Limb (tissue), 2 donors: ENCODE measurements around the gene DERA.
"Not testable (repeated sequence)": the region's sequence is repeated elsewhere in the genome, so short reads cannot be mapped to it uniquely, and the experiment has no call there.

Experiments
- DNase-seq, 2 donors: peaks; one replicate each; pipeline ENCODE4 v3.0.0-alpha.2; 2016; ENCODE audit errors: extremely low spot score in 2 of 2

Gene DERA

DNA sequence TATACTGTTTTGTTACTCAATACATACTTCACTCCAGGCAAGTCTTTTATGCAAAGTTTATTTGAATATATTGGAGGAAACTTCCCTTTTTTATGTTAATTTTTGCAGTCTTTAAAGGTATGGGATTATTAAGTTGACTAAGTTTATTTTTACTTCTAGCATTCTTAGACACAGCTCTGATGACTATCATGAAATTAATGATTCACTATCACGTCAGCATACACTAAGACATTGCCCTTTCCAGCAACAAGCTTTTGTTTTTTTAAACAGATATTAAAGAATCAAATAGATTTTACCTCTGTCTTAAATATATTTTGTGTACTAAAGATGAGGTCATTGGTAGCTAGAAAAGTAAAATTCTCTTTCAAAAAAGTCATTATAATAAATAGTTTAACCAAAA lies 52.1 kb downstream of the DERA start:
- DNase-seq = no peak

DNA sequence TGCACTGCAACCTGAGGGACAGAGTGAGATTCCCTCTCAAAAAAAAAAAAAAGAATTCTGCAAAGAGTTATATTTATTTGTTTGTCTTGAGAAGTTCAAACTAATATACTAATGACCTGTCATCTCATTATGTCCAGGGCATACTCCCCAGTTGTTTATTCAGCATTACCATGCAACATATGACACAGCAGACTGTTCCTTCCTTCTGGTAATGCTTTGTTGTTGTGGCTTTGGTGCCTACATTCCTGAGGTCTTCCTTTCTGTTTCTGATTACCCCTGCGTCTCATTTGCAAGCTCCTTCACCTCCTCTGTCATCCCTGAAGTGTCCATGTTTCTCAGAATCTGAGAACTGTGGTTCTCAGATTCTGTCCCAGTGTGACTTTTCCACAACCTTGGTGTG lies 55.3 kb downstream of the DERA start:
- no peak for DNase-seq

DNA sequence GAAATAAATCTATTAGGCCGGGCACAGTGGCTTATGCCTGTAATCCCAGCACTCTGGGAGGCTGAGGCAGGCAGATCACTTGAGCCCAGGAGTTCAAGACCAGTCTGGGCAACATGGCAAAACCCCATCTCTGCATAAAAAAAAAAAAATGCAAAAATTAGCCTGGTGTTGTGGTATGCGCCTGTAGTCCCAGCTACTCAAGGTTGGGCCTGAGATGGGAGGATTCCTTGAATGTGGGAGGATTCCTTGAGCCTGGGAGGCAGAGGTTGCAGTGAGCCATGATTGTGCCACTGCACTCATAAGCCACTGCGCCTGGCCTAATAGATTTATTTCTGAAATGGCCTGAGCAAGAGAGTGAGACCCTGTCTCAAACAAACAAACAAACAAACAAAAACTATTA lies 55.9 kb downstream of the DERA start:
- not testable (repeated sequence) for DNase-seq

DNA sequence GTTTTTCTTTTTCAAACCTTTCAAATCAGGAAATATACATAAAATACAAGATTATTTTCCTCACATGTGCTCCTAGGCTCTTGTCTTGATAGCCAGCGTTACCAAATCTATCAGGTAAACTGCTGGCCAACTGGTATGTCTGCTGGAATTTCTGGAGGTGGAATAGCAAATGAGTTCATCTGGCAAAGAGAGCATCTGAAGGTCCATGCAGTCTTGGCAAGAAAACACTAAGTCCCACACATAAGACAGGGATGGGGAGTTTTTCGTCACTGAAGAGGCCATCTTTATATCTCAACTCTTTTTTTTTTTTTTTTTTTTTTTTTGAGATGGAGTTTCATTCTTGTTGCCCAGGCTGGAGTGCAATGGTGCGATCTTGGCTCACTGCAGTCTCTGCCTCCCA lies 60.1 kb downstream of the DERA start:
- no peak for DNase-seq

DNA sequence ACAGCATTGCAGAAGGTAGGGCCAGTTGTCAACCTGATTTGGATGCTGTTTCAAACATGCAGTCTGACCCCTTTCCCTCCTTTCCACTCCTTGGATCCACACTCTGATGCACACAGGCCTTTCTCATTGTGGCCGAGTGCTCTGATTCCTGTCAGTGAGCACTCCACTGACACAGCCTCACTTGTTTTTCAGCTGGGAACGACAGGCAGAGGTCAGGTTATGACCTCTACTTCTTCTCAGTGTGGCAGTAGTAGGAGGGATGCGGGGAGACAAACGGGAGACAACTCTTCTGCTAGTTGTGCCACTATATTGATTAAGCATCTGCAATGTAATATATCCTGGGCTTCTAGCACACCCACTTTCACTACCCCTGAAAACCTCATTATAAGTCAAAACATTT lies 61.8 kb downstream of the DERA start:
- no peak for DNase-seq

DNA sequence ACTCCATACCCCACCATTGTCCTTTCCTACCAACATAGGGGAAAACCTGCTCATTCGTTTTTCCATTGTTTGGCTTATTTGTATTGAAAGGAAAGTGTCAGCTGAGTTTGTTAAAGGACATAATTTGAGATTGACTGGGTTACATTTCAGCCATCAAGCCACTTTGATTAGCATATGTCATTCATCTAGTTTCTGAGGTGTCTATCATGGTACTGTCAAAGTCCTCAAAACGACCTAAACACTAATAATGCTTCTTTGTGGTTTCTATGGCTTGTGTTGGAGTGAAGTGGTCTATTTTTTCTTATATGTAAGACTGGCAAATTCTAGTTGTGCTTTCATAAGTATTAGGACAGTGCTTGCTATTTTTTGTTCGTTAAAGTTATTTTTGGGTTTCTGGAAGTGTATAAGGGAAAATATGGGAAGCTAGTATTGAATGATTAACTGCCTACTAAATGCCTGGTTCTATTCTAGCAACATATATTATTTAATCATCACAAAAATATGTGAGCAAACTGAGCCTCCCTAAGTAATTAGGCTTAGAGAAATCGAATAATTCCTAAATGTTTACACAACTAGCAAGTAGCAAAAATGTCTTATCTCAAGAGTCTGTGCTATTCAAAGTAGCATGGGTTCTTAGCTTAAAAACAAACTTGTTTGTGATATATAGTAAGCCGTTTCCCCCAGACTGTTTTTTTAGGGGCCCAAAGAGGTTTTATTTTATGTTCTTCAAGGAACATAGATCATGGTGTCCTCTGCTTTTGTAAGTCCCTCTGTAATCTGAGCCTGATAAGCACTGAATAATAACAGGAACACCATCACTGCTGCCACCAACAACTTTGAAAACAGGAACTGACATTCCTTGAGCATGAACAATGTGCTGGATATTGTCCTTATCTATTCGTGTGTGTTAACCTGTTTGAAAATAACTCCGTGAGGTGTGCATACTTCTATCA lies 67.1 kb downstream of the DERA start:
- no peak for DNase-seq

DNA sequence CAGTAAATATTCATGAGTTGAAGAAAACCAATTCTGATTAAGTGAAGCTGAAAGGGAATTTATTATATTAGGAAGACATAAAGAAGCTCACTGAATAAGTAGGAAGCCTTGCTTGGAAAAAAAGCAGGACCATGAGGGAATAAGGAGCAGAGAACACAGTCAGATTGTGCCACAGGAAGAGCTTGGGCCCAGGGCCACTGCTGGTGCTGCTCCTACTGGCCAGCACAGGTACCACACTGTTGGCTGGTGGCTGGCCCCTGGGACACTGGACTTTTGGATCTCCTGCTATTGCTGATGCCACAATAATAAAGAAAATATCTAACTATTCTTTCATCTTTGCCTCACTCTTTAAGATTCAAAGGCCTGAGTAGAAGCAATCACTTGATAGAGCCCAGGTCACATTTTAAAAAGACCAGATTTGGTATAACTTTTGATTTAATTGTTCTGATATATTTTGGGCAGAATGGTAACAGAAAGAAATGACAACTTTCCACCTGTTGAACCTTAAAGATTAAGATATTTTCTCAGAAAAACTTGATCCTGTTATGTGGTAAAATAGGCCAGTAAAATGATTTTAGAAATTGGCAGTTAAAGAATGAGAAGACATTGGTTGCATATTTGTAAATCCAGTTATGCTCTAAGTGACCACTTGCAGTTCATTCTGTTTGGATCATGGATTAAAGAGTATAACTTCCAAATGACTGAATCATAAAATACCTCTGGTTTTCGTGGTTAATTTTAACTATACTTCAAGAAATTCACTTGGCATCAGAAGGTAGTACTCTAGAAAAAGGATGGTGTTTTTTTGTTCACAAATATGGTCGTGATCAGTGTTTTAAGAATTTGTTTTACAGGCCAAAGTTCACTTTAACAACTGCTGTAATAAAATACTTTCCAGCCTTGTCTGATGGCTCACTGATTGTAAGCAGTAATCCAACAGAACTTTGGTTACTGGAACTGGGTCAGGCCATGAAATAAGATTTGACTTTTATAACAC lies 68.3 kb downstream of the DERA start:
- DNase-seq = no peak

DNA sequence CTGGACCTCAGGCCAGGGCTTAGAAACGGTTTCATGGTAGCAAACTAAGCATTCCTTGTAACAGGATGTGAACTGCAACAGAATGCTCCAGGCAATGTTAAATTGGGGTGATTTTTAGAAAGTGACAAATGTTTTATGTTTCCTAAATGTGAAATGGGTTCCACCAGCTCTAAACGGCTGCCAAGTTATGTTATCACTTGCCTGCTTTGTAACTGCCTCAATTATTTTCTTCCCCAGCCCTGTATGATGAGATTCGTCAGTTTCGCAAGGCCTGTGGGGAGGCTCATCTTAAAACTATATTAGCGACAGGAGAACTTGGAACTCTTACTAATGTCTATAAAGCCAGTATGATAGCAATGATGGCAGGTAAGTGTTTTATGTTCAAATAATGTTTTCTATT lies 70.9 kb downstream of the DERA start:
- no peak for DNase-seq

DNA sequence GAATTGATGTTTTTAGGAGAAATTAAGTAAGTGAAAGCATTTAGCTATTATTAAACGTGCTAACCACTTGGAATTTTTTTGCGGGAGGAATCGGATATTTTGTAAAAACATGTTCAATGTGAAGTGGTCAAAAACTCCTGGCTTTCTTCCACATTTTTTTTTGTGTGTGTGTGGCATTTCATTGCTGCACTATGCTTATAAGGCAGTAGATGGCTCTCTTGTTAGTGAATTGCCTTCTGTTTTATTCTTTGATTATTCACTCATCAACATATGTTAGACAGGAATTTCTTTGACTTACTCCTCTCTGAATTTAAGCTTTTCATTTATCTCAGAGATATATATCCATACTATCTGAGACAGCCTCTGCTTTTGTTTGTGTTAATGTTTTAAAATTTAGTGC lies 71.3 kb downstream of the DERA start:
- DNase-seq = peak in 1 of 2 donors; percentile 42

DNA sequence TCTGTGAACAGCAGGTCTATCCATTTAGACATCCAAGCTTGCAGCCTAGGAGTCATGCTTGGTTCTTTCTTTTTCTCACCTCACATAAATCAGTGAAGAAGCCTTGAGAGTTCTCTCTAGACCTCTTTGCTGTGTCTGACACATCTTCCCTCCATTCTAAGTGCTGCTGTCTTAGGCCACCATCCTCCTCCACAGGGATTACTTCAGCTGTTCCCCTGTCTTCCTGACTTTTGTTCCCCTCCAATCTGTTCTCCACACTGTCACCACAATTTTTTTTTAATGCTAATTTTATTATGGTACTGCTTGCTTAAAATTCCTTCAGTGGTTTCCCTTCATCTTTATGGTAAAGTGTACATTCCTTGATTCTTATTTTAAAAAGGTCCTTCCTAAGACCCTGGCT lies 71.8 kb downstream of the DERA start:
- no peak for DNase-seq

DNA sequence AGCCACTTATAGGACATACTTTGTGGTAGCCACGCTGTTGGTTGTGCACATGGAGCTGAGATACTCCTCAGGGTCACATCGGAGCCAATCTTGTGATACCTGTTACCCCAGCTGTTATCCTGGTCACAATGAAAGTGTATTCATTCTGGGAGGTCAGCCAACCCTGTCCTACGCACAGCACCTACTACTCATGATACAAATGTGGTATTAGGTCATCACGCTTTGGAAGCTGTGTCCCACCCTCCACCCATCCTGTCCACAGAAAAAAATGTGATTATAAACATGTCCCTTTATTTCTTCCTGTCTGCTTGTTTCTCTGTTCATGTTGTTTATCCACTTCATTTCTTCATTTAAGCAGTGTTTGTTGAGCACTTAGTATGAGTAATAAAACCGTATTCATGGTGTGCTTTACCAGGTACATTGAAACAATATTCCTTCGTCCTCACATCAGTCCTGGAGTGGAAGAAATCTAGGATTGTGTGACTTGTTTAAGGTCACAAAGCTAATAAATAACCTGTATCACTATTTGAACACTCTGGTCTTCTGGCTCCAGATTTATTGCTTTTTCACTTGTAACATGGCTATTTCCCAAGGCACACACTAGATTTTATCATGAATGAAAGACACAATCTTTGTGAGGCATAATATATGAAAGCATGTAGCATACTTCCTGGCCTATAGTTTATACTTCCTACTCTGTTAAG lies 73.1 kb downstream of the DERA start:
- no peak for DNase-seq

DNA sequence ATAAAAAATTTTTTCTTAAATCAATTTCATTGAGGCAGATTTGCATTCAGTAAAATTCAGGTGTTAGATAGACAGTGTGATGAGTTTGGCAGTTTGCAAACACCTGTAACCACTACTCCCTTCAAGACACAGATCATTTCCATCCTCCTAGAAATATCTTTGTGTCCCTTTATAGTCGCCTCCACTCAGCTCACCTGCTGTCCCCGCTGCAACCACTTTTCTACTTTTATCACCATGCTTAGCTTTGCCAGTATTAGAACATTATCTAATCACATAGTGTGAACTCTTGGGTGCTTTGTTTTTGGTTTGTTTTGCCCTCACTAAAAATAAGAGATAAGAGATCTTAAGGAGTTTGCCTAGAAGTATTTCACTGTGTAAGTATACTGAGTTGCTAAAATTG lies 73.8 kb downstream of the DERA start:
- no peak for DNase-seq

DNA sequence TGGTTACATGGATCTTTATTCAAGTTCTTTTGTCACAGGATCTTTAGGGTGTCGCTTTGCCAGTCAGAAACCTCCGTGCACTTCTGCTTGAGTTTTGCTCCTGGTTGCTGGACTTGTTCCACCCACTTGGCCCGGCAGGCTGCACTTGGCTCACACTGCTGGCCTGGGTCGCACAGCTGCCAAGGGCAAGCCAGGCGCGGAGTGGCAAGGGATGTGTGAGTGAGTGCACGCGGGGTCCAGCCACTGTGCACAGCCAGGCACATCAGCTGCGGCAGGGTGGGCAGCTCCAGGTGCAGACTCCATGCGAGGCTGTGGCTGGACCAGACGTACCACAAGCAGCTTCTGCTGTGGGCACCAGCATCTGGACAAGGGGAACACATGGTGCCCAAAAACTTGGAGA lies 76.6 kb downstream of the DERA start:
- no peak for DNase-seq

DNA sequence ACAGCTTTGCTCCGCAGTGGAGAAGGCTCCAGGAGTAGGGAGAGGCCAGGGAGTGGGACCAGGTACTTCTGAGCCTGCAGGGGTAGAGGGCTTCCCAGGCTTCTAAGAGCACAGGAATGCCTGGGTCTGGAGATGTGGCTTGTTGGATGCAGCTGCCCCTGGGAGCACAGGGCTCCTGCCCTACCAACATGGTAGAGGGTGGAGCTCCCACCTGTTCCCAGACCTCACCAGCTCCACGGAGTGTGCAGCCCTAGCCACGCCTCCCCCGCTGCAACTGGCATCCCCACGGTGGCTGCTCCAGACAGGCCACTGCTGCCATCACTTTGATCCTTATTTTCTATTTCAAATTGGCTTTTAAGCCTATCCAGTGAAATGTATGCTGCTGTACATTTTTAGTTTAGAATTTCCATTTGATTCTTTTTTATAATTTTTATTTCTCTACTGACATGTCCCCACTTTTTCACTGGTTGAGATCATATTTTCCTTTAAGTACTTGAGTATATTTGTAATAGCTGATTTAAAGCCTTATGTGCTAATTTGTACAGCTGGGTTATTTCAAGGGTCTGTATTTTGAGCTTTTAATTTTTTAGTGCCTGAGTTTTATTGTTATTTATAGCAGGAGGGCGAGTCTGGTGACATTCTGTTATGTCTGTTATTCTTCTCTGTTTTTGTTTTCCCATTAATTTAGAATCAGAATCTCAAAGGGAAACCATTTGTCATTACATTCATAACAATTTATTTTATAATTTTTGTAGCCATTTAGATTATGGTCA lies 78.0 kb downstream of the DERA start:
- DNase-seq = no peak

DNA sequence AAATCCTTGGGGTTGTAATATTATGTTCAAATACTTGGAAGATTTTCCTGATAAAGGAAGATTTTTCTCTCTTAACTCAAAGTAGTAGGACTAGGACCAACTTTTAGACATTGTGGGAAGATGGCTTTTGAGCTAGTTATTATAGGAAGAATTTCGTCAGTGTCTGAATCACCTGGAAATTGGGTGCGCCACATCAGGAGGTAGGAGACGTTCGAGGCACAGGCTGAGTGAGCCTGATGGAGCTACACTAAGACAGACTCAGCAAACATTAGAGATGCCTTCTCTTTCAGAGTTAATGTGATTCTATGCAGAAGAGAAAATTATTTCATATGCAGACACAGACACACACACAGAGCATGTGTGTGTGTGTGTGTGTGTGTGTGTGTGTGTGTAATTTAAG lies 84.7 kb downstream of the DERA start:
- no peak for DNase-seq

DNA sequence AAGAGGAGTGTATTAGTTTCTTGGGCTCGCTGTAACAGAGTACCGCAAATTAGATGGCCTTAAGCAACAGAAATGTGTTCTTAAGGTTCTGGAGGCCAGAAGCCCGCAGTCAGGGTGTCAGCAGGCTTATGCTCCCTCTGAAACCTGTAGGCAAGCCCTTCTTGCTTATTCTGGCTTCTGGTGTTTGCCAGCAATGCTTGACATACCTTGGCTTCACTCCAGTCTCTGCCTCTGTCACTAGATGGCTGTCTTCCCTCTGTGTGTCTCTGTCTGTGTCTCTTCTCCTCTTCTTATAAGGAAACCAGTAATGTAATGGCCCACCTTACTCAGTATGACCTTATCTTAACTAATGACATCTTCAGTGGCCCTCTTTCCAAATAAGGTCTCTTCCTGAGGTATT lies 85.1 kb downstream of the DERA start:
- no peak for DNase-seq

DNA sequence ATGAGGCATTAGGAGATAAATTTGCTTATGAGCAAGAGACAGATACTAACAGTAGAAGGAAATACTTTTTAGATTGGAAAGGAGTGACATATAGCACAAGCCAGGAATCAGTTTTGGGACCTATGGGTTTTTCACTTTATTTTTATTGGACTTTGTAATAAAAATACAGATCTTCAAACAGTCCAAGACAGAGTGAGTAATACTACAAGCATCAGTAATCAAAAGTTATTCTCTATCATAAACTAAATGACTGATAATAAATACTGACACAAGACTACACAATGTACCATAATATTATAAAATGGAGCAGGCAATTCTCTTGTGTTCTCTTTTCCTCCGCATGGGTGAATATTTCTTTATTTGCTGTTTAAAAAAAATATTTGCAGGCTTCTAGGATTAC lies 85.8 kb downstream of the DERA start:
- no peak for DNase-seq

DNA sequence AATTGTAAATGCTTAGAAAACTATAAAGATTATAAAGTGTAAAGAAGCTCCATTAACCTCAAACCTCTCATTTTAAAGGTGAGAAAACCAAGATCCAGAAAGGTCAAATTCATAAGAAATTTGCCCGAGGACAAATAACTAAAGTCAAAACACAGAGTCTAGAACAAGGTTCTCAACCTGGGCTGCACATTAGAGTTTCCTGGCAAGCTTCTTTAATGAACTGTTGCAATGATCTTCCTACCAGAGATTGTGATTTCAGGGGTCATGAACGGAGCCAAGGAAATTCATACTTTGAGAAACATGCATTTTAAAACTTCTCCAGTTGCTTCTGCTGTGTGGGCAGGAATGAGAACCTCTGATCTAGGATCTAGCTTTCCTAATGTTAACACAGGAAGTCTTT lies 86.8 kb downstream of the DERA start:
- no peak for DNase-seq

DNA sequence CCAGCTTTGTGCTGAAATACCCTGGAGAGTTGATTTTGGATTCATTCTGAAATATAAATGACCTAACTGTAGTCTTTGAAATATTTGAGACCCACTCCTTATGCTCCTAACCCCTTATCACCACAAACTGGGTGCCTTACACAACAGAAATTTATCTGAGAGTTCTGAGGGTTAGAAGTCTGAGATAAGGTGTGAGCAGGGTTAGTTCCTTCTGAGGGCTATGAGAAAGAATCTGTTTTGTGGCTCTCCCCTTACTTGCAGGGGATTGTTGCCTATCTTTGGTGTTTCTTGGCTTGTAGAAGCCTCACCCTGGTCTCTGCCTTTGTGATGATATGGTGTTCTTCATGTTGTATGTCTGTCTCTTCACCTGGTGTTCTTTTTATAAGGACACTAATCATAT lies 91.7 kb downstream of the DERA start:
- DNase-seq = no peak

DNA sequence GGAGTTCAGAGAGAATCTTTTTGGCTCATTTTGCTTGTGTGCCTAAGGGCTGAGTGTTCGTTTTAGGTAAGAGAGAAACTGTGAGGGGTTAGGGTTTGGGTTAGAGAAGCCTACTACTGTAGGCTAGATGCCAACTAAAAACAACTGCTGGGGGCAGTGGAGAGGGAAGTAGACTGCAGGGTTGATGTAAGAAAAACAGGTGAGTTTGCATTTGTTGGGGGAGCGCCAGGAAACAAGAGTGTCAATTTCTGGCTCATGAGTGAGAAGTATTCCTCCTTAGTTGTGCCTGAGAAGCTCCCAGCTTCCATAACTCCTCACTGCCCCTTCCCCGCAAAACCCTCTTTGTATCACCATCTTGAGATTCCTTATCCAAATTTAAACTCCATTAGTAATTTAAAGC lies 92.3 kb downstream of the DERA start:
- no peak for DNase-seq

DNA sequence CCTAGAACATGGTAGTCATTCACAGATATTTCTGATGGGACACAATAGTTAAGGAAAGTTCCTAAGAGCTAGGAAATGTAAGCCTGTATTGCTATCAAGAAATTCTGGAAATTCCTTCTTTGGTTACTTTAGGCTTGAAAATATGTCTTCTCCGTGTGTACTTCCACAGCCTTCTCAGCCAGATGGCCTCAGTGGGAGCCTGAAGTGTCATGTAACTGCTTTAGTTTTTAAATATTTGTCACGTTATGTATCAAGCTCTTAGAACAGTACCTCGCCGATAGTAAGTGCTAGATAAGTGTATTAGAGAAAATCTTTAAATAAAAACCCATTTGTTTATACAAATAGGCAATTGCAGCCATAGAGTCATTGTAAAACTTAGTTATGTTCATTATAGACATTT lies 95.6 kb downstream of the DERA start:
- DNase-seq = no peak
